Sciatic nerve (tissue), 2 donors: ENCODE results near the gene HBE1. TPM values are rescaled to one million over a fixed set of nuclear protein-coding genes. Genes with fewer than 3 reads are reported as not detected.

Source experiments
- ATAC-seq: fragments of 200-7000 bp; cut with Tn5 transposase; one replicate; pipeline ENCODE4 v1.9.1; 2020; ENCODE audit warnings: mild to moderate bottlenecking, moderate library complexity
- DNase-seq: peaks from one replicate; pipeline ENCODE4 v3.0.0-alpha.2; 2020; ENCODE audit warnings: low spot score
- intact Hi-C: fragments of 100-400 bp; cut with DNase I; formaldehyde crosslinking; loops from one replicate; pipeline ENCODE4 v1.14.2; 2022
- total RNA-seq: library from RNA; stranded (reverse); fragmentation: NEBNext Ultra II Directional; extraction: Animal tissue kit (Norgen Biotek cat#: 25700); gene quantifications from one replicate; pipeline ENCODE4 v1.2.1, GENCODE V29; 2021
- donor health status: DM: no; HTN: no; CAD: no.
- donor health status: DM: no; HTN: no; CAD: no.

The HBE1 gene
- total RNA-seq, 1 donor from 2014 or later: not detected

DNA sequence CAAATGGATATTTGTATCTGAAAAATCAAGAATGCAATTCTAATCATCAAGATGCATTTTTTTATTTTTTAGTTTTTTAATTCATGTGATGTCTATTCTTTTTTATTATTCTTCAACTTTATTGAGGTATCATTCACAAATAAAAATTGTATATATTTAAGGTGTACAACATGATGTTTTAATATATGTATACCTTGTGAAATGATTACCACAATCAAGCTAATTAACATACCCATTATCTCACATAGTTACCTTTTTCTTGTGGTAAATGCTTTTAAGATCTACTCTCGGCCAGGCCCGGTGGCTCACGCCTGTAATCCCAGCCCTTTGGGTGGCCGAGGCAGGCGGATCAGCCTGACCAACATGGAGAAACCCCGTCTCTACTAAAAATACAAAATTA lies 46.6 kb downstream of the HBE1 start:
- no peak for DNase-seq
- ATAC-seq: no peak
- intact Hi-C loops: no loop called here

Other genes with a start within 250 kb of the HBE1 start
- gene OR52J3, start 223.4 kb downstream of the HBE1 start, total RNA-seq: not detected
- gene OR52E2, start 210.3 kb downstream of the HBE1 start, total RNA-seq: not detected
- not detected for gene OR52E1, start 200.4 kb downstream of the HBE1 start, total RNA-seq
- gene OR52A5, start 131.6 kb downstream of the HBE1 start, total RNA-seq: not detected
- gene OR52A1, start 115.2 kb downstream of the HBE1 start, total RNA-seq: not detected
- not detected for gene OR51V1, start 69.3 kb downstream of the HBE1 start, total RNA-seq
- 16,523 TPM for gene HBB, start 42.9 kb downstream of the HBE1 start, total RNA-seq
- 38.4 TPM for gene HBD, start 35.5 kb downstream of the HBE1 start, total RNA-seq
- 5.3 TPM for gene HBG1, start 20.1 kb downstream of the HBE1 start, total RNA-seq
- gene HBG2, start 15.2 kb downstream of the HBE1 start, total RNA-seq: 6.1 TPM
- 0.40 TPM for gene OR51B4, start 32.0 kb upstream of the HBE1 start, total RNA-seq
- gene OR51B2, start 54.4 kb upstream of the HBE1 start, total RNA-seq: 0.40 TPM
- 1.4 TPM for gene OR51B5, start 73.6 kb upstream of the HBE1 start, total RNA-seq
- not detected for gene OR51B6, start 81.6 kb upstream of the HBE1 start, total RNA-seq
- not detected for gene OR51M1, start 113.9 kb upstream of the HBE1 start, total RNA-seq
- not detected for gene OR51Q1, start 152.2 kb upstream of the HBE1 start, total RNA-seq
- gene OR51I1, start 171.6 kb upstream of the HBE1 start, total RNA-seq: not detected
- gene OR51I2, start 179.4 kb upstream of the HBE1 start, total RNA-seq: not detected
- not detected for gene OR52D1, start 218.7 kb upstream of the HBE1 start, total RNA-seq
- gene UBQLN3, start 240.0 kb upstream of the HBE1 start, total RNA-seq: 1.1 TPM
- 1.5 TPM for gene UBQLNL, start 246.8 kb upstream of the HBE1 start, total RNA-seq